Measurements from ENCODE around the gene SLIT1.
A peak's percentile ranks its signal among the peaks of the same experiment; 100 is the strongest.
"Not testable (repeated sequence)": the region's sequence is repeated elsewhere in the genome, so short reads cannot be mapped to it uniquely, and the experiment has no call there.

SLIT1 gene

DNA sequence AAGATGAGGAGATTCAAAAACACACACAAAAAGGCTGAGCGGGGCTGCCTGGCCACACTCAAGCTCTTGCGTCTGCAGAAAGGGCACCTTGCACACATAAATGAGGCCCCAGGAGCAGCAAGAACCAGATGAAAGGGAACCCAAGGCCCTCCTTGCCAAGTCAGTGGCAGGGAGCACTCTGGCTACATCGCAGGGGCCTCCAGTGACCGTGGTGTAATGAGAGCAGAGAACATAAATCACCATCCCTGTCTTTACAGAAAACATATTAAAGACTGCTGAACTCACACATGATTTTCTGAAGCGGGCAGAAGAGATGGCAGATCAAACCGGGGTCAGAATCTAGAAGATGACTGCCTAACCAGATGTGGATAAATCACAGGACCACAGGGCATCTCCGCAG is 80.5 kb downstream of the SLIT1 start:
- DNase-seq: no peak

DNA sequence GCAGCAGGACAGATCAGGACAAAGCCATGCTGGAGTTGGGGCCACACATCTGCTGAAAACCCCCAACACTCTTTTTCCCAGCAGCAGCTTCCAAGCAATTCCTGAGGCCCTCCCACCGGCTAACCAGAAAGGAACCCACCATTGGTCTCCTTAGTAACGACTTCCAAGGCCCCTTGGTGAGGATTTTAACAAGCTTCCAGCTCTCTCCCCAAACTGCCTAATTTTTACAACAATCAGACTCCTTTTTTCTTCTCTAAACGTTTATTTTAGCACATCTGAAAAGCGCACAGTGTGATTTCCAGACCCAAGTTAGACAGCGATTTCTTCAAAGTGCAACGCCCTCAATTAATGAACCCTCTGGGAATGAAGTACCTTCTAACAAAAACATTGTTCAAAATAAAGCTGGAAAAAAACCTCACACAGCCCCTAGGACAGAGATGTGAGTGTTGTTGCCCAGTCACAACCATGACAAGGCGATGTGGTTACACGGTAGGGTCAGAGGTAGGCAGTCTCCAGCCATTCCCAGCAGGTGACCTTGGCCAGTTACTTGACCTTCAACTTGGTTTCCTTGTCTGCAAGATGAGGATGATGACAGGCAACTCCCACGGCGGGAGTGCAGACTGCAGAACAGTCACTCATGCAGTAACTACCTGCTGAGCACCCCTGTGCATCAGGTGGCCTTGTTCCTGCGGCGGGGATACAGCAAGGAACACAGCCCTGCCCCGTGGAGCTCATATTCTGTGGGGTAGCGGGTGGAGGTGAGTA is 82.3 kb downstream of the SLIT1 start:
- no peak for DNase-seq

- DNase-seq: no peak
Measured at GRCh38 chr10:97102441-97102840, 83.3 kb downstream of the SLIT1 start.

DNA sequence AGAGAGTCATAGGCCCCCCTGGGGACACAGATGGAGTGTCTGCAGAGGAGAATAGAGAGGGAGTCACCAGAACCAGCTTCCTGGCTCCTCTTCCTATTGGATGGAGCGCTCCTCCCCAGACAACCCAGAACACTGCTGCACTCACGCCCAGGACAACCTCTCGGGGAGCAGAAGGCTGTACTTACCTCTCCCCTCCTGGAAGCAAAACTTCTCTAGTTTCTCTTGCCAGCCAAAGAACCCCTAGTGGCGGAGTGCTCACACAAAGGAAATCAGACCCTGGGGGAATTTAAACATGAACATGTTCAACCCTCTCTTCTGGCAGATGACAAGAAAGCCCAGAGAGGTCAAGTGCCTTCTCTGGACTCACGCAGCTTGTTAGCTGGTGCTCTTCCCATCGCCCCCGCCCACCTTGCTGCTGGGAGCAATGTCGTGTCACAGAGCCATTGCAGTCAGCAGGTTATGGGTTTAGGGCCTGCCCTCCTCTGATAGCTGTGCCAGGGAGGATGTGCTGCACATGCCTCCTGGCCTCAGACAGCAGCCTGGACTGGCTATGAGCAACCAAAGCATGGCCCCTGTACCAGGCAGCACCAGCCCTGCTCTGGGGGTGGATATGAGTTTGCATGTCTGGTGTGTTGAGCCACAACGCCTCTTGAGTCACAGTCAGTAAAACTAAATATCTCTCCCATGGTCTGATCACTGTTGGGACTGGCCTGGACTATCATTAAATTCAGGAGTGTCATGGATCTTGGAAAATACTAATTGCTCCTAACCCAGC is 84.4 kb downstream of the SLIT1 start:
- DNase-seq: no peak

DNA sequence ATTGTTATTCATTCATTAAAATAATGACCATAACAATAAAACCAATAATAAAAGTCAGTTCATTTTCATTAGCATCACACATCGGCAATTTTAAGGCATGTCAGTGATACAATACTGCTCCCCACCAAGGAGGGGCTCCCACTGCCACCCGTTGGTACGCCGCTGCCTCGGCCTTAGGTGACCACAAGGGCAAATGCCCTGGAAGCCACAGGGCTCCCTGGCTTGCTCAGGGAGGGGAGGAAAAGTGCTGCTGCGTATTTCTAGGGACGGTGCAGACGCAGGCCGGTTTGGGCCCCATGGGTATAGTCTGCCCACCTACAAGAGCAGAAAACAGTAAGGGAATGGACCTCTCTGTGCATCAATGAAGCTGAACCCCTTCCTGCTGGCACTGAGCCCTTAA is 85.1 kb downstream of the SLIT1 start:
- DNase-seq: no peak

DNA sequence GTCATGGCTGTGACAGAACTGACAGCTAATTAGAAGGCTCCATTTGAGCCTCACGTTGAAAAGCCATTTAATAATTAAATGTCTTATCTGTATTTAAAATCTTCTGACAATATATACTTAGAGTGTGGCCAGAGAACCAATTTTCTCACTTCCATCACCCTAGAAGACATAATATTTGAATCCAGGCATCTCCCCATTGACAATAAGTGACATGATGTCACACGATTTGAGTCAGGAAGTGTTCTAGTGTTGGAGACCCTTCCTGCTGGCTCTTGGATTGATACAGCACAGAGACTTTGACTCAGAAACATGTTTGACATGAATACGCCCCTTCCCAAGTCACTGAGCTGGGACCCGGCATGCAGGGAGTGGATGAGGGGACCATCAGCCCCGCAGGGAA is 85.9 kb downstream of the SLIT1 start:
- no peak for DNase-seq

- DNase-seq: no peak
Measured at GRCh38 chr10:97099089-97099488, 86.7 kb downstream of the SLIT1 start.

- DNase-seq: no peak
Measured at GRCh38 chr10:97097084-97097433, 88.7 kb downstream of the SLIT1 start.

DNA sequence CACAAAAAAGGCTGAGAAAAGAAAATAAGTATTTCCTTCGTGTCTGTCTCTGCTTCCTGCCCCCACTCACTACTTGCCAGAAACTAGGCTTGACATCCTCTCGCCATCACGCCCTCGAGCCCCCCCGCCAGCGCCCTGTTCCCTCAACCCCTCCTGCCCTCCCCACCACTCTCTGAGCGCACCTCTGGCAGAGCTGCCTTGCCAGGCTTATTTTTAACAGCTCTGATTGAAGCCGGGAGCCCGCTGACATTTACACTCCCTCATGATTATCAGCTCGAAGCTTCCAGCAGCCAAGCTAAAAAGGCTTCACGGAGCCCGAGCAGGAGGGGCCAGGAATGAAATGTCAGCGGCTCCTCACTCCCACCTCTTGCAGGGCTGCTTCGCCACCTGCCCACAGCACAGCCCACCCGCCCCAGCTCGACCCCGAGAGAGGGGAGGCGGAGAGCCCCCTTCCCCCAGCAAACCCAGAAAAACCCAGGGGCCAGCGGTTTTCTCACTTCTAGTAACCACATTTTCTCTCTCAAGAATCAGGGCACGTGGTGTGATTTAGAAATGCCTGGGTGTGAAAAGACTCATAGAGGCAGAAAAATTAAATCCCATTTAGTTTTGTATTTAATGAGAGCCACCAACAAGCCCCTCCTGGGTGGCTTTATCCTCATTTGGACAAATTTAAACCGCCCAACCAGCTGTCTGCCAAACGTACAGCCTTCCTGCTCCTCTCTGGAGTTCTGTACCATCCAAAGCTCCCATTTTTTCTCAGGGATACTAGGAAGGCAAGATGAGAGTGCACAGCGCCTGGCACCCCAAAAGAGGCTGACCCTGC is 89.3 kb downstream of the SLIT1 start:
- DNase-seq: no peak

GRCh38 chr10:97095701-97096260 is 90.0 kb downstream of the SLIT1 start:
- DNase-seq: no peak

DNA sequence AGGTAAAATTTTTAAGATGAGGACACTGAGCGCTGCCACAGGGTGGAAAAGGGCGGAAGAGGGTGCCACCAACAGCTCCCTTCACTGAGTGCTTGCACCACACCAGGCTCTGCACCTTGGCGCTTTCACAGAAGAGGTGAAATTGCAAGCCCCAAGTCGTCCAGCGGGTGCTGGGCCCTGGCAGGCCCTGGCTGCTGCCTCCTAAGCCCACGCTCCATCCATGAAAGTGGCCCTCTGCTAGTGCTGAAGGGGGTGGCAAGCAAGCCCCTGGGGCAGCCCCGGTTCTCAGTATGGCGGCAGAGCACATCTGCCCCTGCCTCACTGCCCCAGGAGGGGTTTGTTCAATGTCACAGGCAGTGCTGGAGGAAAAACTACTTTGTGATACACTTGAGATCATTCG is 95.1 kb downstream of the SLIT1 start:
- DNase-seq: no peak

- no peak for DNase-seq
Measured at GRCh38 chr10:97090035-97090434, 95.7 kb downstream of the SLIT1 start.

DNA sequence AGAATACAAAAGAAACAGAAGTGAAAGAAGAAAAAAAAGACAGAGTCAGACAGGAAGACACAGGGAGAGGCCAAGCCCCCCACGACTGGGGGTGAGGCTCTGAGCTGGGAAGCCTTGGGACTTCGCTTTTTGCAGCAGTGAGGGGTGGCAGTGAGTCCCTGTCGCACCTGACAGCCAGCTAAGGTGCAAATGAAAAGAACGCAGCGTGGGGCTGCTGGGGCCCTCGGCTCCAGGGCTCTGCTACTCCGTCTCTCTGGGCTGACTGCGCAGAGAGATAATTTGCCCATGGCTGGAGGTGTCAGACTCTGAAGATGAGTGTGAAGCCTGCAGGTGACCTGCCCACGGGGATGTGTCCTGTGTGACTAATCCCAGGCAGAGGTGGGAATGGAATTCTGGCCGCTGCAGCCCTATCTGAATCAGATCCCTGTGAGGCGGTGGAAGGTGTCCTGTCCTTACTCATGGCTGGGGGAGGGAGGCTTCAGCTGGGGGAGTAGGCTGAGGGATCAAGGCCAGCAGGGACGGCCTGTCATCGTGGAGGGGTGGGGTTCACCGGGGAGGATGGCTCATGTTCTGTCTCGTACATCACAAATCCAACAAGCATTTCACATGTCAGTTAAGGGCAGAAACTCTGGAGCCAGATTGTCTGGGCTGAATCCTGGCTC is 96.4 kb downstream of the SLIT1 start:
- no peak for DNase-seq

- DNase-seq: no peak
Measured at GRCh38 chr10:97087296-97087695, 98.5 kb downstream of the SLIT1 start.

GRCh38 chr10:97086530-97086929 is 99.2 kb downstream of the SLIT1 start:
- no peak for DNase-seq

DNA sequence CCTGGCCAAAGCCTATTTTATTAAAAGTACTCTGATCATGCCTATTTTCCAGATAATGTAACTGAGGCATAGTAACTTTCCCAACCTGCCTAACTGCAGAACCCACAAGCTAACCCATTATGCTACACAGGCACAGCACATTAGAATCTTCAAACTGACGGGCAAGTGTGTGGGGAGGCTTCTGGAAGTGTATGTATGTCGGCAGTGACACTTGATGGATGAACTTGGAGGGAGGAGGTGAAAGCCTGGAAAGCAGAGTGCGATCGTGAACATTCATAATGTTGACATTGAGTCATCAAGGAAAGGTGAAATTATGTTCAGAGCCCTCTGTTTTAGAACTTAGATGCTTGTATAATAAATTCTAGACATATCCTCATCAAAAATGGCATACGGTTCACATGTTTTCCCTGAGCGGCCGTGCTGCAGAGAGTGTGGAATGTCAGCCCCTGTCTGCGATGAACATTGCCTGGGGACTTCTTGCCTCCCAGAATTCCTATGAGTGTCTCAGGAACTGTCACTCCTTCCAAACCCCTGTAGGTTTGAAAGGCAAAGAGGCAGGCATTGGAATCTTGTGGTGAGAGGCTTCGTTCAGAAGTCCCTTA is 102.4 kb downstream of the SLIT1 start:
- DNase-seq: no peak

- not testable (repeated sequence) for DNase-seq
Measured at GRCh38 chr10:97082575-97082974, 103.2 kb downstream of the SLIT1 start.

GRCh38 chr10:97081621-97082235 is 104.0 kb downstream of the SLIT1 start:
- DNase-seq: peak; percentile 21

DNA sequence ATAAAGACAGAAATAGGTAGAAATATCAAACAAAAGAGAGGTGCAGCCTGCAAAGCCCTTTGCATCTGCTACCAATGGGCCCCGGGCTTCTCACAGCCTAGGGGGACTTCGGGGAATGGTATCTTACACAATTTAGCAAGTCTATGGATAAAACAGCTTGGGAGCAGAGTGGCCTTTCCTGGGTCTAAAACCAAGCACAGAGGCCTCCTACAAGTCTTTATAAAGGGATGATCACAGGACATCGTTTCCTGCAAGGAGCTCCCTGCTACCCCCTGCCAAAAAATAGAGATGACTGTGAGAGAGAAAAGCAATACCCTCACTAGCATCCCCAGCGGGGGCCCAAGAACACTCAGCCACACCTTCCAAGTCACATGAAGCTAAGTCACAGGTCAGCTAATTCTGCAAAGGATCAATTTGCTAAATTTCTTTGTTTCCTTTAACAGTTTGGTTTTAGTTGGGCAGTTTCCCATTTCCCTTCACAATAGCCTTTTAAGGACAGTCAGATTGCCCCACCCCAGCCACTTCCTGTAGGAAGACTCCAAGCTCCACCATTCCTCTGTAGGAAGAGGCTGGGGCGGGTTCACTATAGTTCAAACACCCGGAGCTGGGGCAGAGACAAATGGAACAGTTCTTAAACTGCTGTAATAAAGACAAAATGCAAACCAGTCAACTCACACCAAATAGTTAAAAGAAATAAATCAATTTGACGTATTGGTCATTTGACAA is 105.5 kb downstream of the SLIT1 start:
- no peak for DNase-seq

GRCh38 chr10:97079448-97079847 is 106.3 kb downstream of the SLIT1 start:
- no peak for DNase-seq

GRCh38 chr10:97078938-97079445 is 106.8 kb downstream of the SLIT1 start:
- no peak for DNase-seq

Measured in stimulated activated naive CD4-positive, alpha-beta T cell treated with Interleukin-2 at 50 U/mL for 16 hours (primary cell).